ENCODE data around the gene ACP1.

ACP1 gene

GRCh38 chr2:255195-255594 is 9.6 kb upstream of the ACP1 start:
- DNase-seq (ENCODE audit: low read depth in 2 of 2): no peak

DNA sequence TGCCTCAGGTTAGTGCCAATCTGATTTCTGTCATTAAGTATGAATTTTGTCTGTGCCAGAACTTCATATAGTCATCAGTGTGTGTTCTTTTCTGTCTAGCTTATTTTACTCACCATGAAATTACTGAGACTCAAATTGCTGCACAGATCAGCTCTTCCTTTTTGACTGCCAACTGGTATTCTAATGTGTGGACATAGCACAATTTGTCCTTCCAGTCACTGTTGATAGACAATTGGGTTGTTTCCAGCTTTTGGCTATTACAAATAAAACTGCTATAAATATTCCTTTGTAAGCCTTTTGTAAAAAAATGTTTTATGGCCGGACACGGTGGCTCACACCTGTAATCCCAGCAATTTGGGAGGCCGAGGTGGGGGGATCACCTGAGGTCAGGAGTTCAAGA is 8.7 kb upstream of the ACP1 start:
- no peak for DNase-seq (ENCODE audit: low read depth in 2 of 2)

GRCh38 chr2:257429-257828 is 7.3 kb upstream of the ACP1 start:
- no peak for DNase-seq (ENCODE audit: low read depth in 2 of 2)

DNA sequence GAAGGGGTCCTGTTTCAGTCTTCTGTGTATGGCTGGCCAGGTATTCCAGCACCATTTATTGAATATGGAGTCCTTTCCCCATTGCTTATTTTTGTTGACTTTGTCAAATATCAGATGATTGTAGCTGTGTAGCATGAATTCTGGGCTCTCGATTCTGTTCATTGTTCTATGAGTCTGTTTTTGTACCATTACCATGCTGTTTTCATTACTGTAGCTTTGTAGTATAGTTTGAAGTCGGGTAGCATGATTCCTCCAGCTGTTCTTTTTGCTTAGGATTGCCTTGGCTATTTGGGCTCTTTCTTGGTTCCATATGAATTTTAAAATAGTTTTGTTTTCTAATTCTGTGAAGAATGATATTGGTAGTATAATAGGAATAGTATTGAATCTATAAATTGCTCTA is 6.9 kb upstream of the ACP1 start:
- DNase-seq (ENCODE audit: low read depth in 2 of 2): no peak

DNA sequence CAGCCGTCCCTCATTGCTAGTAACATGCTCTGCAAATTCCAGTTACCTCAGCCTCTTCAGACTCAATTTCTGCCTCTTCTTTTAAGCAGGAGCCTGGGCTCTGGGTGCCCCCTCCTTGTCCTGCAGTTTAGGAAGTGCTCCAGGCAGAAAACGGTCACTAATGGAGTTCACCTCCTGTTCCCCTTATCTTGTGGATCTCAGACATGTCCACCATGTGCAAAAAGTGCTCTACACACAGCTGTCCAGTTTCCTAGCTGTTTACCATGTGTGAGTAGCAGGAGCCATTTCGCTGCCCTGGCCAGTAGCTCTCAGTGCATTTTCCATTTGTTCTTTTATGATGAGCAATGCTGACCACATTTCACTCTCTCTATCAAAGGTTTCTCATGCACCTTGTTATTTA is 5.8 kb upstream of the ACP1 start:
- DNase-seq (ENCODE audit: low read depth in 2 of 2): no peak

DNA sequence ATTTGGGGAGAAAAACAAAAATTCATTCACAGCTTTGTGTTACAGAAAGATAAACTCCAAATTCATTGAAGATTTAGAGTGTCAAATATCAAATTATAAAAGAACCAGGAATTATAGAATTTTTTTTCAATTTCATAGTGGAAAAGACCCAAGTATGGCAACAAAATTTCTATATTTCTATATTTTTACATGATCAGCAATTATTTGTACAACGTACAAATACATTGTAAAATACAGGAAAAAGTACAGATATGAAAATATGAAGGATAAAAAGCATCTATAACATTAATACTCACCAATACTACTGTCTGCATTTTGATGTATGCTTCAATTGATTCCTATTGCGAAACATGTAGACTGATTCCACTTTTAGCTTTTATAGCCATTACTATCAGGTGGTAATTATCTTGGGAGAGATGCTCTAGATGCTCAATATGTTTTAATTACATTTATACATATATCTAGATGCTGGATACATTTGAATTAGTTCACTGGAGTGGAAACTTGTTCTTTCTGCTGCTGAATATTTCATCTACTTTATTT is 4.9 kb upstream of the ACP1 start:
- DNase-seq (ENCODE audit: low read depth in 2 of 2): no peak

- DNase-seq (ENCODE audit: low read depth in 2 of 2): no peak
Observed at GRCh38 chr2:260507-261161, 4.1 kb upstream of the ACP1 start.

- DNase-seq (ENCODE audit: low read depth in 2 of 2): no peak
Observed at GRCh38 chr2:262117-262516, 2.6 kb upstream of the ACP1 start.

DNA sequence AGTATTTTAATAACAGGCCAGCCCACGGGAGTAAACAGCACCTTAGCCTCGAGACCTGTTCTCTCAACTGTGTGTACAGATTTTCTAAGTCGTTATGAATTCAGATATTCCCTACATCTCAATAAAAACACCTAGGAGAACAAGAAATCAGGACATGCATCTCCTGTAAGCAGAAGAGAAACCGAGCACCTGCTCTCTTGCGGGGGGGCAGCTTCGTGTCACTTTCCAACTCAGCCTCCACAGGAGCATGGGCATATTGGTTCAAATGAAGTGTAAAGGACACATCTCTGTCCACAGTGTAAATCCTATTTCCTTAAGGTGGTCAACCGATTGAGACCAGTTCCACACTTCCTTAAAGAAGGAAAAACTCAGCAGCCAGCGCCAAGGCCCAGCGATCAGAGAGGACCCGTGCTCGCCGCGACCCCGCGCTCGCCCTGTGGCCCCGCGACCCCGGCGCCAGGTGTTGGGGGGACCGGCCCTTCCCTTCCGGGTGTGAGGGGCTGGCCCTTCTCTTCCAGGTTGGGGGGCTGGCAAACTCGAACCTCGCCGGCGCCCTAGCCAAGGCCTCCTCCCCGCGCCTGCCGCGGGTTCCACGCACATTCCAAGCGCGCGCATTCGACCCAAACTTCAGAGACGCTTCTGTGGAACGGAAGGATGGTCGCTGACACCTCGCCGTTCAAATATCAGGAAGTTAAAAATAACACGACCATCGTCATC is 1.6 kb upstream of the ACP1 start:
- no peak for DNase-seq (ENCODE audit: low read depth in 2 of 2)

- peak; percentile 13 to 35 for DNase-seq (ENCODE audit: low read depth in 2 of 2)
Observed at GRCh38 chr2:263774-264492, 814 bp upstream of the ACP1 start, which contains the start of gene SH3YL1. TSS of gene SH3YL1 (minus strand) at chr2:264032. CDS start at chr2:263984, 48 bp downstream.

- no peak for DNase-seq (ENCODE audit: low read depth in 2 of 2)
Observed at GRCh38 chr2:268323-268722, 3.6 kb downstream of the ACP1 start.

GRCh38 chr2:269356-270030 is 4.7 kb downstream of the ACP1 start:
- no peak for DNase-seq (ENCODE audit: low read depth in 2 of 2)

- DNase-seq (ENCODE audit: low read depth in 2 of 2): no peak
Observed at GRCh38 chr2:270861-271260, 6.1 kb downstream of the ACP1 start.

DNA sequence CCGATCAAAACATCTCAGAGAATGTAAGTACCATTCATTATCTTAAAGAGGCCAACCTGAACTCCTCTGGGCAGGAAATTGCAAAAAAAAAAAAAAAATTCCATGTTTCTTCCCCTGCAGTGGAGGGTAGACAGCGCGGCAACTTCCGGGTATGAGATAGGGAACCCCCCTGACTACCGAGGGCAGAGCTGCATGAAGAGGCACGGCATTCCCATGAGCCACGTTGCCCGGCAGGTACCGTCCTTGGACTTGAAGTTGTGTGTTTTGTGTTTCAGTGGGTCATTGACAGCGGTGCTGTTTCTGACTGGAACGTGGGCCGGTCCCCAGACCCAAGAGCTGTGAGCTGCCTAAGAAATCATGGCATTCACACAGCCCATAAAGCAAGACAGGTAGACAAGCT is 7.2 kb downstream of the ACP1 start:
- DNase-seq (ENCODE audit: low read depth in 2 of 2): no peak

- DNase-seq (ENCODE audit: low read depth in 2 of 2): no peak
Observed at GRCh38 chr2:273333-273732, 8.6 kb downstream of the ACP1 start.

GRCh38 chr2:274503-274902 is 9.8 kb downstream of the ACP1 start:
- DNase-seq (ENCODE audit: low read depth in 2 of 2): no peak

- DNase-seq (ENCODE audit: low read depth in 2 of 2): no peak
Observed at GRCh38 chr2:275466-275865, 10.7 kb downstream of the ACP1 start.

GRCh38 chr2:278312-278926 is 13.7 kb downstream of the ACP1 start:
- DNase-seq (ENCODE audit: low read depth in 2 of 2): no peak

GRCh38 chr2:278927-279320 is 14.2 kb downstream of the ACP1 start:
- DNase-seq (ENCODE audit: low read depth in 2 of 2): no peak

DNA sequence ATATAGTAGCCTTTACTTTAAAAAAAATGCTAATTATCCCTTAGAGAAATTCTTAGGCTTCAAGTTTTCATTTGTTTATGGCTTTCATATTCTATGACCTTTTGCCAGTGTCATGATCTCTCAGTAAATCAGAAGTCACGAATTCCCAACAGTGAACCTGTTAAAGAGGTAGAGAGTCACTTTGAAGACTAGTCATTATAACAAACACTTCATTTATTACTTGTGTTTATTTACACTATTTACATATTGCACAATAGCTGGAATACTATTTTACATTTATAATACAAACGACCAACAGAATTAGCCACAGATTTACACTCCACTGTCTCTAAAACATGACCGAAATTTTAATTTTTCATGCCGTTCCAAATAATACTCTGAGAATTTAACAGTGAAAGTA is 14.6 kb downstream of the ACP1 start:
- no peak for DNase-seq (ENCODE audit: low read depth in 2 of 2)

DNA sequence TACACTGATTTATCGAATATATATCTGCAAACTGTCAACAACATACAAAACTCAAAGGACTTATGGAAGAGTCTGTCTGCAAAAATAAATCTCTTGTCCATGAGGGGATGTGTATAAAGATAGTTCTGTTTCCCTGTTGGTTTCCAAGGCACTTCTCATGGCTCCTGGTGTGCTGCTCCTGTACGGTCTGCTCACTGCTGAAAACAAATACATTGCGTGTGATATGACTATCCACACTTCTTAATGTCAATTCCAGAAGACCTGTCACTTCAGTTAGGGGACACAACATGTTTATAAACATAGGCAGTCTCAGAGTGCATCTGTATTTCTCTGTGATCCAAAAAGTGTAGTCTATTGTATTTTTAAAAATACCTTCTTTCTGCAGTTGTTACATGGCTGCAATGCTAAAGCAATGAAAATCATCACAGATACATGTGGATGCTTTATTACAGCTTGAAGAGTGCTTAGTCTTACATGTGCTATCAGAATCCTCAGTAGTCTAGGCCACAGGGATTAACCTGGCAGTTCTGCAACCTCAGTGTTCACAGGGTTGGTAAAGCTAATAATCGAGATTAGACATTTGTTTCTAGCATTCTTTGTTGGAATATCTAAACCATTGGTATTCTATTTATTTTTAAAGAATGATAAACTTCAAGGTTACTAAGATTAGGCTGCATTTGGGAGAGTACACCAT is 15.4 kb downstream of the ACP1 start:
- no peak for DNase-seq (ENCODE audit: low read depth in 2 of 2)
